LNCaP clone FGC (cell line): ENCODE results near the gene TBX6.

Experiments used
- DNase-seq: peaks from one replicate; pipeline ENCODE4 v3.0.0-alpha.2; 2011; ENCODE audit warnings: low read depth
- H3K4me3 ChIP-seq: 2 replicates; pipeline ENCODE4 v1.5.1; 2011; ENCODE audit warnings: mild to moderate bottlenecking, low read depth, low read length, control low read depth
- CTCF ChIP-seq: IDR thresholded peaks from 2 replicates; pipeline ENCODE4 v1.5.1; 2012; ENCODE audit warnings: mild to moderate bottlenecking; ENCODE audit not compliant: control insufficient read depth, insufficient read depth; ENCODE audit errors: extremely low read depth

Gene TBX6

GRCh38 chr16:30068333-30068732 lies 23.4 kb downstream of the TBX6 start:
- TF ChIP-seq CTCF, result no peak
- no peak for DNase-seq
- H3K4me3 ChIP-seq, result peak overlapping the region; percentile 98; the same call in 1 of the 2 replicates

GRCh38 chr16:30067584-30067916 lies 24.2 kb downstream of the TBX6 start:
- peak overlapping the region; percentile 98 for H3K4me3 ChIP-seq
- no peak for TF ChIP-seq CTCF
- no peak for DNase-seq

- DNase-seq, result no peak
- peak overlapping the region; percentile 98 for H3K4me3 ChIP-seq
Observed at GRCh38 chr16:30066761-30067583, 24.8 kb downstream of the TBX6 start.

DNA sequence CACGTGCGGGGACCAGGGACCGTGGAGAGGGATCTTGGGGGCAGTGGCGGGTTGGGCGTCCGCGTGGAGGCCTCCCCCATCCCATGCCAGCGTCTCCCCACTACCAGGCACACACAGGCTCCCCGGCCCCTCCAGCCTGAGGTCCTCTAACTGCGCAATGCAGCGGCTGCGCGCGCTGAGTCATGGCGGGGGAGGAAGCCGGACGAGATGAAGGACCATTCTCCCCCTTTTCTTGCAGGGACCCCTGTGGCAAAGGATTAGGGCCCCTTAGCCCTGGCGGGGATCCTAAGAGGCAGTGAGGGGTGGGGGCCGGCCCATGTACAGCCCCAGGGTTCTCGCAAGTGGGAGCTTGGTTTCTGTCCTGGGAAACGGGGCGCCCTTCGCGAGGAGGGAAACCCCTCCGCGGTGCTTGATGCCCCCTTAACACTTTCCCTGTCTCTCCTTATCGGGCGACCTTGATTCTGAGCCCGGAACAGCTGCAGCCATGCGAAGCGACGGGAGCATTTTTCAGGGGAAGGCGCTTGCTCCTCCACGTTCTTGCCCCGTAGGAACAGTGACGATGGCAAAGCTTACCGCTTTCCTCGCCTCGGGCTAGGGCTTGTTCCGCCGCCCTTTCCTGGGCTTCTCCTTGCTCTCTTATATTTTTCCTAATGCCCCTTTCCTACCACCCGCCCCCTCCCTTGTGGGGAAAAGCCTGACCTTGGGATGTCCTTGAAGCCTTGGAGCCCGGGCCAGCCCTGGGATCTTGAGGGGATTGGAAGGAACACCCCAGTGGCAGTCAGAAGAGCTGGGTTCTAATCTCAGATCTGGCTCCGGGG lies 25.6 kb downstream of the TBX6 start:
- no peak for TF ChIP-seq CTCF
- no peak for DNase-seq
- peak overlapping the region; percentile 98 for H3K4me3 ChIP-seq

More at GRCh38 chr16:30066761-30067583, 24.8 kb downstream of the TBX6 start:
- TF ChIP-seq CTCF, result no peak

- 0 out of 2 replicates have a peak, but pooled peaks have one; percentile 6 for TF ChIP-seq CTCF
- H3K4me3 ChIP-seq, result peak within 1 kb of the TSS; percentile 98
- DNase-seq, result peak; percentile 91
Observed at GRCh38 chr16:30065102-30065942, 26.4 kb downstream of the TBX6 start, which contains the start of gene ALDOA. ALDOA (plus strand) TSS chr16:30065760; CDS start chr16:30066898, 1,138 bp downstream.

DNA sequence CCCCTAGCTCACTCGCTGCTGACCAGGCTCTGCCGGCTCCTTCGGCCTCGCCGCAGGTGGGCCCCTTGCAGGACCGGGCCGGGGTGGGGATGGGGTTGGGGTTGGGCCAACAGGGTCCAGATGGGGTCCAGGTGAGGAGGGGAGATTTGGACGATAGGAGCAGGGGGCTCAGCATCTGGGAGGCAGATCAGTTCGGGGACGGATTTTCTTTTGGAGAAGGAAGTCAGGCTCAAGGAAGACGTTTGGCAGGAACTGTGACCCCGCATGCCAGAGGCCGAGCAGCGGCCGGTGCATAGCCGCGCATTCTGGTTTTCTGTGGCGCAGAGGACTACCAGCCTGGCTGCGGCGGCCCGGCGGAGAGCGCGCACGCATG lies 27.0 kb downstream of the TBX6 start:
- no peak for TF ChIP-seq CTCF
- no peak for DNase-seq
- peak overlapping the region; percentile 98 for H3K4me3 ChIP-seq
